Endothelial cell (in vitro differentiated cells): ENCODE measurements around the gene ZNF217. TPM values are rescaled to one million over a fixed set of nuclear protein-coding genes. Genes with fewer than 3 reads are reported as not detected.

Experiments
- DNase-seq: peaks from one replicate; pipeline ENCODE4 v3.0.0; 2021; ENCODE audit warnings: low spot score
- H3K27ac Mint-ChIP-seq: one replicate; pipeline ENCODE4 v1.8.0; 2021; ENCODE audit warnings: mixed read lengths, inconsistent platforms; ENCODE audit not compliant: unreplicated experiment
- H3K27me3 Mint-ChIP-seq: one replicate; pipeline ENCODE4 v1.8.0; 2021; ENCODE audit warnings: mild to moderate bottlenecking, moderate library complexity, mixed read lengths, inconsistent platforms; ENCODE audit not compliant: unreplicated experiment
- H3K36me3 Mint-ChIP-seq: one replicate; pipeline ENCODE4 v1.8.0; 2021; ENCODE audit warnings: mild to moderate bottlenecking, low read depth, mixed read lengths, inconsistent platforms; ENCODE audit not compliant: unreplicated experiment
- H3K4me1 Mint-ChIP-seq: one replicate; pipeline ENCODE4 v1.8.0; 2021; ENCODE audit warnings: mild to moderate bottlenecking, mixed read lengths, inconsistent platforms; ENCODE audit not compliant: unreplicated experiment
- H3K4me3 Mint-ChIP-seq: one replicate; pipeline ENCODE4 v1.8.0; 2021; ENCODE audit warnings: mild to moderate bottlenecking, mixed read lengths, inconsistent platforms; ENCODE audit not compliant: unreplicated experiment
- H3K9me3 Mint-ChIP-seq: one replicate; pipeline ENCODE4 v1.8.0; 2021; ENCODE audit warnings: mixed read lengths, inconsistent platforms; ENCODE audit not compliant: unreplicated experiment
- CTCF ChIP-seq: fragments of 200-600 bp; sonication (generic); IDR thresholded peaks from one replicate; pipeline ENCODE4 v1.5.0; 2021; ENCODE audit warnings: antibody characterized with exemption; ENCODE audit not compliant: unreplicated experiment
- total RNA-seq: library from RNA; stranded (reverse); fragmentation: NEBNext Ultra II Directional; extraction: Animal tissue kit (Norgen Biotek cat#: 25700); gene quantifications from one replicate; pipeline ENCODE4 v1.2.1, GENCODE V29; 2021; ENCODE audit not compliant: unreplicated experiment

ZNF217 gene
- total RNA-seq, 1 donor from 2014 or later: 76.7 TPM

GRCh38 chr20:53579266-53579580, 14.4 kb downstream of the ZNF217 start:
- no peak overlapping the region for H3K4me3 Mint-ChIP-seq
- peaks cover 48% of the 10 kb centered on the region for H3K36me3 Mint-ChIP-seq
- no peak for DNase-seq
- H3K27me3 Mint-ChIP-seq: no peaks in the 10 kb centered on the region
- H3K9me3 Mint-ChIP-seq: no peaks in the 10 kb centered on the region
- H3K27ac Mint-ChIP-seq: peak overlapping the region; percentile 61
- no peak for TF ChIP-seq CTCF
- peaks cover 36% of the 10 kb centered on the region for H3K4me1 Mint-ChIP-seq

DNA sequence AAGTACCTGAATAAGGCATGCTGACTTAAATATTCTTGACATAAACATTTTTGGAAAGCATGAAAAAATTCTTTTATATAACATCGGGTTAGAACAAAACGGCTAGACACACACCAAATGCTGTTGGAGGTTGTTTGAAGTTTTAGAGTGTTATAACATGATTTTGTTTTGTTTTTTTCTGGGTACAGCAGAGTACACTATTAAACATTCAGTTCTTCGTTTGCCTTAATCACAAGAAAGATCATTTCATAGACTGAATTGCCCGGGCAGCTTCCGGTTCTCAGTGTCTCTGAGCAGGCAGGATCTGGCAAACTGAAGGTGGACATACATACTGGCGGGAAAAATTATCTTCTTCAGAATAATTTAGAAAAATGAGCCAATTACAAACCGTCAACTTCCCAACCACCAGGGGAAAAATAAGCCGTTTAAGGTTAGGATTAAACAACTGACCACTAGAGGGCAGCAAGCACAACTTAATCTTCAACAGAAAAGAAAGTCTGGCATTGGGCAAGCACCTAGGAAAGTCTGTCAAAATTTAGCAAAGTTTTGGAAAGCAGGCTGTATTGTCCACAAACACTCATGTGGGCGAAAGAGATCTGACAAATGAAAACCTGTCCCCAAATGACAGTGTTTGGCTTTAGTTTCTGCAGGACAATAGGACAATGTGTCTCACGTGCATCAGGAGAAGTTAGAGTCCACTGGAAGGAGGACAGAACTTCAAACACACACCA, 15.0 kb downstream of the ZNF217 start:
- Mint-ChIP-seq H3K36me3 (peaks cover 54% of the 10 kb centered on the region), H3K27ac (peak overlapping the region; percentile 74), H3K9me3 (no peaks in the 10 kb centered on the region), H3K27me3 (no peaks in the 10 kb centered on the region), H3K4me1 (peaks cover 33% of the 10 kb centered on the region), H3K4me3 (no peak overlapping the region)
- peak; percentile 98 for TF ChIP-seq CTCF
- DNase-seq: peak; percentile 71

DNA sequence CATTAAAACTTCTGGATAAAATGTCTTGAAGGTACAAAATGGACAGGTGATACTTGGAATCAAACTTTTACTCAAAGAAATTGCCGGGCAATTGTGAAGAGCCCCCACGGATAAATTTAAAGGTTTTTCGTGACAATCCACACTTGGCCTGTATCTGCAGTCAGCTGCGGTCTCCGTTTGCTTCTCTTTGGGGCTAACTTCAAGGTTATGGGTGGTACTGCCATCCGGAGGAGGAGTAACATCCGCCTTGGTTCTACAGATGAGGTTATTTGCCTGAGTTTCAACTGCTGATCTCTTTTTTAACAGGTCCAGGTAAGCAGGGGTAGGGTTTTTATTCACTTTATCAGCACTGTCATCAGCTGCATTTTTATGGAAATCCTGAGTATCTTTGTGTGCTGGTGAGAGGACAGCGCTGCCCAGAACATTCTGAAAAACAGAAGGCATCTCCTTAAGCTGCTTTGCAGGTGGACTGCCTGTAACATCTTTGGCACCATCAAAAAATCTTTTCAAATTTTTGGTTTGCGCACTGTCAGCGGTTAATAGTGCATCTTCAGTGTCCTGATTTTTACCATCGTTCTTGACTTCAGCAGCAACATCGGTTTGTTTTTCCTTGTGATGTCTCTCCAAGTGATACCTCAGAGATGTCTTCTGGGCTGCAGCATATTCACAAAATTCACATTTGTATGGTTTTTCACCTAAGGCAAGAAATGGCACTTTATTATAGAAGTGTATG, 16.9 kb downstream of the ZNF217 start:
- DNase-seq: no peak
- no peak for TF ChIP-seq CTCF
- H3K27me3 Mint-ChIP-seq: peaks cover 2% of the 10 kb centered on the region
- H3K9me3 Mint-ChIP-seq: no peaks in the 10 kb centered on the region
- peaks cover 24% of the 10 kb centered on the region for H3K4me1 Mint-ChIP-seq
- H3K36me3 Mint-ChIP-seq: peaks cover 54% of the 10 kb centered on the region
- no peak overlapping the region for H3K27ac Mint-ChIP-seq
- no peak overlapping the region for H3K4me3 Mint-ChIP-seq

- Mint-ChIP-seq H3K27ac (no peak overlapping the region), H3K9me3 (no peaks in the 10 kb centered on the region), H3K4me3 (no peak overlapping the region), H3K4me1 (peaks cover 24% of the 10 kb centered on the region), H3K27me3 (peaks cover 6% of the 10 kb centered on the region), H3K36me3 (peaks cover 57% of the 10 kb centered on the region)
- no peak for TF ChIP-seq CTCF
- DNase-seq: no peak
These were observed 17.5 kb downstream of the ZNF217 start for GRCh38 chr20:53576195-53576580.
